SK-N-SH (cell line): ENCODE data around the gene CFTR.

Experiments
- CTCF ChIP-seq: fragments of 200-600 bp; sonication (generic); IDR thresholded peaks from 2 replicates; pipeline ENCODE4 v1.6.1; 2017; ENCODE audit warnings: antibody characterized with exemption, mild to moderate bottlenecking, moderate library complexity
- POLR2AphosphoS5 ChIP-seq: IDR thresholded peaks from 2 replicates; pipeline ENCODE4 v1.6.1; 2012; ENCODE audit warnings: low read depth, low read length
- RFX5 ChIP-seq: IDR thresholded peaks from 2 replicates; pipeline ENCODE4 v1.6.1; 2012; ENCODE audit warnings: mild to moderate bottlenecking, improper control_type of control experiment, low read length

- no peak for TF ChIP-seq CTCF
- TF ChIP-seq RFX5 = no peak
- TF ChIP-seq POLR2AphosphoS5 = no peak
Observed at GRCh38 chr7:117706210-117706609, 226.4 kb downstream of the CFTR start.
